ENCODE results near the gene DHRS12. TPM values are rescaled to one million over a fixed set of nuclear protein-coding genes. Genes with fewer than 3 reads are reported as not detected.
A peak's percentile ranks its signal among the peaks of the same experiment; 100 is the strongest.

DHRS12 gene
- total and polyA plus RNA-seq, 8 donors, result 13.8 to 39.4 (median 26.5) TPM

DNA sequence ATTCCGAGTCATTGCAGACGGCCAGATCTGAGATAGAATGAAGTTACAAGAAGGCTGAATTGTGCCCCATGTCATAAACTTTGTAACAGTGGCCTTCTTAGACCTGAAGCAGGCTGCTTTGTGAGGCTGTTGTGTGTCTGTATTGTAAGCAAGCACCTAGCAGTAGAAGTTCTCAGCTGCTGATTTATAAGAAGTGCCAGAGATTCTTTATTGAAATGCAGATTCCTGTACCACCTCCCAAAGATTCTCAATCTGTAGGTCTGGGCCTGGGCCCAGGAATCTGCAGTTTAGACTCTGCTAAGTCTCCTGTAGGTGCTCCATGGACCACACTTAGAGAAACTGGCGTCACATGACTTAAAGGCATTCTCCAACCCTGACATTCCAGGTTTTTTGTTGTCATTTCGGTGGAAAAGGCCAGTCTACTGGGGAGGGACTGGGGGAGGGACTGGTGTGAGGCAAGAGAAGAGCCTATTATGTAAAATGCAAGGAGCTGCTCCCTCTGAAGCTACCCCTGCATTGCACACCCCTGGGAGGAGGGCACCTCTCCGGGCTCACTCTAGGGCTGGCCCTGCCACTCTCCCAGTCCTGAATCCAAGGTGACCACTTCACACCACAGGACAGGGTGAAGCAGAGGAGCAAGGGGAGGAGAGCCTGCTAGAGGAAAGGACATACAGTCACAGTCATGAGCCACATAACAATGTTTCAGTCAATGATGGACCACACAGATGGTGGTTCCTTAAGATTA is 41.8 kb upstream of the DHRS12 start:
- no peaks in the 10 kb centered on the region for H3K36me3 ChIP-seq
- no peak for FAIRE-seq
- WGBS, 2 donors, result 30 to 55% methylated on average over 5 of the region's 5 CpGs
- no peaks in the 10 kb centered on the region for H3K27me3 ChIP-seq
- peak in 3 of 4 donors; percentile 40 to 46 (median 42) for ATAC-seq
- no peak for DNase-seq
- H3K4me1 ChIP-seq, result no peaks in the 10 kb centered on the region
- intact Hi-C loops (cut with DNase I), result no loop called here
- H3K27ac ChIP-seq, result no peak overlapping the region
- TF ChIP-seq, protein P1, sequence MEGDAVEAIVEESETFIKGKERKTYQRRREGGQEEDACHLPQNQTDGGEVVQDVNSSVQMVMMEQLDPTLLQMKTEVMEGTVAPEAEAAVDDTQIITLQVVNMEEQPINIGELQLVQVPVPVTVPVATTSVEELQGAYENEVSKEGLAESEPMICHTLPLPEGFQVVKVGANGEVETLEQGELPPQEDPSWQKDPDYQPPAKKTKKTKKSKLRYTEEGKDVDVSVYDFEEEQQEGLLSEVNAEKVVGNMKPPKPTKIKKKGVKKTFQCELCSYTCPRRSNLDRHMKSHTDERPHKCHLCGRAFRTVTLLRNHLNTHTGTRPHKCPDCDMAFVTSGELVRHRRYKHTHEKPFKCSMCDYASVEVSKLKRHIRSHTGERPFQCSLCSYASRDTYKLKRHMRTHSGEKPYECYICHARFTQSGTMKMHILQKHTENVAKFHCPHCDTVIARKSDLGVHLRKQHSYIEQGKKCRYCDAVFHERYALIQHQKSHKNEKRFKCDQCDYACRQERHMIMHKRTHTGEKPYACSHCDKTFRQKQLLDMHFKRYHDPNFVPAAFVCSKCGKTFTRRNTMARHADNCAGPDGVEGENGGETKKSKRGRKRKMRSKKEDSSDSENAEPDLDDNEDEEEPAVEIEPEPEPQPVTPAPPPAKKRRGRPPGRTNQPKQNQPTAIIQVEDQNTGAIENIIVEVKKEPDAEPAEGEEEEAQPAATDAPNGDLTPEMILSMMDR (IDR thresholded peaks at IDR 0.05), result no peak
- peak overlapping the region in 1 of 4 donors; percentile 34 for H3K4me3 ChIP-seq
- H3K9me3 ChIP-seq, result no peaks in the 10 kb centered on the region

DNA sequence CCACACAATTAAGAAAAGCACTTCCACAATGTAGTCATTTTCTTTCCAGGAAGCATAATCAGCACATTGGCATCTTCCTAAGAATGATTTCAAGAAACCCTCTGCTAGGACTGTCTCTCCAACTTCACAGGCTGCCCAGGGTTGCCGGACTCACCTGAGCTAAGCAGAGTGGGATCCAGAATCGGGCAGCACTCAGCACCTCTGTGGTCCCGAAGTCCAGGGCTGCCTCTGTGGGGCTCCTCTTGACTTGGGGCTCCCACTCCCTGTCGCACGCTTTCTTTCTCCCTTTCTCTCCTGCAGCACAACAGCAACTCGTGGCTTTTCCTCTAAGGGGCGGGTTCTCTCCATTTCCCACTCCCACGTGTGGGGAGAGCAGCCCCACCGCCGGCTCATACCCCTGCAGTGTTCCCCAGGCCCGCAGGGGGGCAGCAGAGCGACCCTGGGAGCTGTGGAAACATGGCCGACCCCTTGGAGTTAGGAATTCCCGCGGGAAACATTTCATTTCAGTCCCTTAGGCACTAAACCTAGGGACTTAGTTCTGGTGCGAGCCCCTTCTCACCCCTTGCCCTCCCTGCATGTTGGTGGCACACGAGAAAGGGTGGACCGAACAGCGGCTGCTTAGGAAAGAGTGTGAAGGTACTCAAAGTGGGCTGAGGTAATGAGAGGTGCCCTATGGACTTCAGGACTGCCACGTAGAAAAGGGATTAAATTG is 41.1 kb upstream of the DHRS12 start, which contains the start of gene TMEM272:
Gene TMEM272, minus strand, starts transcription at position 316 of the 712 bp plus-strand sequence. CDS start 6,647 bp downstream, outside the sequence.
- no peaks in the 10 kb centered on the region for H3K27me3 ChIP-seq
- FAIRE-seq, result no peak

DNA sequence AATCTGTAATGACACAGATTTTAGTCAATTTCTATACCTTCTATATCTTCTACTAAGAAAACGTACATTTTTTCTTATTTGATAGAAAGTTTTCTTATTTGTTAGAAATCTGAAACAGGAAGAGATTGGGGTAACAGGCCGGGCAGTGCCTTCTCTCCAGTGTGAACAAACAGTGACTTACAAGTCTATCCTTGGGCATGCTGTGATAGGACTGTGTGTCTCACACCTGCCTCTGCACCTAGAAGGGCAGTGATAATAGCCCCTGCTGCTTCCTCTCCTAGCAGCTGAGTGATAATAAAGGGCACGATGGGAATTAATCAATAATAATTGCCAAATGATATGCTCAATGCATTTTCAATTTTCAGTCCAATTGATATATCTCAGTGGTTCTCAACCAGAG is 39.6 kb upstream of the DHRS12 start:
- FAIRE-seq, result no peak
- 39 to 54% methylated on average over 3 of the region's 3 CpGs for WGBS, 2 donors
- intact Hi-C loops (cut with DNase I), result no loop called here

More for the DNA sequence above, 41.1 kb upstream of the DHRS12 start, which contains the start of gene TMEM272:
- Histone ChIP-seq H3K4me3 (peak within 1 kb of the TSS in 1 of 4 donors; percentile 34), H3K4me1 (no peaks in the 10 kb centered on the region), H3K27ac (no peak within 1 kb of the TSS), H3K36me3 (no peaks in the 10 kb centered on the region), H3K9me3 (no peaks in the 10 kb centered on the region)
- DNase-seq (peak; percentile 44 to 86 (median 73)), ATAC-seq (peak; percentile 90 to 98 (median 98))
- TF ChIP-seq, protein P1 (IDR thresholded peaks at IDR 0.05), result peak; percentile 81 to 95 (median 92)
- intact Hi-C loops (cut with DNase I), result no loop called here
- WGBS, 2 donors, result 22 to 28% methylated on average over 20 of the region's 20 CpGs

DNA sequence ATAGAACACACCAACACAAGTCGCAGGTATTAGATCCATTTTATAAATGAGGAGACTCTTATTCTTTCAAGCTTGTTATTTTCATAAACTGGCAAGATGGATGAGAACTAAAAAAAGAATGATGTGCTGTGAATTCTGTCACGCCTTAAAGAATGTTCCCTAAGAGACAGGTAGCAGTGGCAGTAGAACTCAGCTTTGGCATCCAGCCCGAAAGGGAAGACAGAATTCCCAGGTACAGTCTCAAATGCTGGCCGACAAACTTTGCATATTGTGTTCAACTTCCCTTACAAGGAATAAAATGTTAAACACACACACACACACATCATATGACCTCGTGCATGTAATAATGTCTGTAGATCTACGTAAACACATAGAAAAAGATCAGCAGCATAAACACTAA is 37.8 kb upstream of the DHRS12 start:
- TF ChIP-seq, protein P1 (IDR thresholded peaks at IDR 0.05), result no peak

More for the DNA sequence above, 39.6 kb upstream of the DHRS12 start:
- Histone ChIP-seq H3K27me3 (no peaks in the 10 kb centered on the region), H3K36me3 (no peaks in the 10 kb centered on the region), H3K4me1 (no peaks in the 10 kb centered on the region), H3K27ac (no peak overlapping the region), H3K9me3 (no peaks in the 10 kb centered on the region), H3K4me3 (no peak overlapping the region)
- TF ChIP-seq, protein P1 (IDR thresholded peaks at IDR 0.05), result no peak
- no peak for DNase-seq
- ATAC-seq, result no peak

More for the DNA sequence above, 37.8 kb upstream of the DHRS12 start:
- WGBS, 2 donors, result 70 to 78% methylated on average over 6 of the region's 6 CpGs
- no peaks in the 10 kb centered on the region for H3K36me3 ChIP-seq
- DNase-seq (no peak), ATAC-seq (no peak), FAIRE-seq (no peak)
- H3K27ac ChIP-seq, result no peak overlapping the region
- no peaks in the 10 kb centered on the region for H3K9me3 ChIP-seq
- H3K4me1 ChIP-seq, result no peaks in the 10 kb centered on the region
- no peaks in the 10 kb centered on the region for H3K27me3 ChIP-seq
- intact Hi-C loops (cut with DNase I), result no loop called here
- no peak overlapping the region for H3K4me3 ChIP-seq

Measured in pancreas (tissue), 10 donors.